ENCODE data around the gene TICAM1. TPM values are rescaled to one million over a fixed set of nuclear protein-coding genes. Genes with fewer than 3 reads are reported as not detected.
"Not testable (repeated sequence)": the region's sequence is repeated elsewhere in the genome, so short reads cannot be mapped to it uniquely, and the experiment has no call there.

The TICAM1 gene
- total RNA-seq, 1 experiment from 2014 or later, result 6.5 TPM

GRCh38 chr19:4861147-4861546, 29.6 kb upstream of the TICAM1 start:
- no TSS peak for BruUV-seq (replicated peaks)
- Histone ChIP-seq H2AFZ (ENCODE audit: low read length) (no peak overlapping the region), H3K79me2 (ENCODE audit: low read length) (peaks cover 24% of the 10 kb centered on the region), H3K4me2 (ENCODE audit: low read length) (no peak overlapping the region), H3K9me2 (replicated peaks; ENCODE audit: low read length) (no peaks in the 10 kb centered on the region), H3F3A (ENCODE audit: low read length, unreplicated experiment) (no peaks in the 10 kb centered on the region), H4K20me1 (ENCODE audit: low read length) (no peaks in the 10 kb centered on the region), H3K4me3 (ENCODE audit: low read length) (no peak overlapping the region), H3K9ac (ENCODE audit: low read length) (no peak overlapping the region), H3K4me1 (ENCODE audit: insufficient read depth, low read length) (peaks cover 2% of the 10 kb centered on the region), H3K9me3 (ENCODE audit: low read length) (no peaks in the 10 kb centered on the region), H3K27me3 (ENCODE audit: low read length) (no peaks in the 10 kb centered on the region), H3K27ac (ENCODE audit: low read length) (no peak overlapping the region), H3K36me3 (ENCODE audit: low read depth, low read length) (peaks cover 24% of the 10 kb centered on the region)
- ChIA-PET CTCF (no interaction called here), POLR2A (ENCODE audit: unreplicated experiment) (no interaction called here)
- intact Hi-C loops (cut with micrococcal nuclease), result no loop called here
- DNase-seq (peak; percentile 19), ATAC-seq (no peak)
- TF ChIP-seq EZH2 (IDR thresholded peaks at IDR 0.05; ENCODE audit: low read length, unreplicated experiment) (no peak), EZH2phosphoT487 (IDR thresholded peaks at IDR 0.05; ENCODE audit: borderline replicate concordance, low read length) (no peak), CTCF (conservative IDR thresholded peaks at IDR 0.05; ENCODE audit: low read depth, low read length) (no peak)

- TF ChIP-seq EZH2 (IDR thresholded peaks at IDR 0.05; ENCODE audit: low read length, unreplicated experiment) (no peak), EZH2phosphoT487 (IDR thresholded peaks at IDR 0.05; ENCODE audit: borderline replicate concordance, low read length) (no peak), CTCF (conservative IDR thresholded peaks at IDR 0.05; ENCODE audit: low read depth, low read length) (no peak)
- H3K9me2 ChIP-seq (replicated peaks; ENCODE audit: low read length), result no peaks in the 10 kb centered on the region
These were observed 28.2 kb upstream of the TICAM1 start for GRCh38 chr19:4859697-4860096.

GRCh38 chr19:4856468-4856867, 25.0 kb upstream of the TICAM1 start:
- H3K4me3 ChIP-seq (ENCODE audit: low read length); H3K4me2 ChIP-seq (ENCODE audit: low read length); ATAC-seq; H3F3A ChIP-seq (ENCODE audit: low read length, unreplicated experiment); BruUV-seq (replicated peaks); H3K9me3 ChIP-seq (ENCODE audit: low read length); H2AFZ ChIP-seq (ENCODE audit: low read length); H3K27ac ChIP-seq (ENCODE audit: low read length); H4K20me1 ChIP-seq (ENCODE audit: low read length); H3K9me2 ChIP-seq (replicated peaks; ENCODE audit: low read length); H3K9ac ChIP-seq (ENCODE audit: low read length); H3K27me3 ChIP-seq (ENCODE audit: low read length); H3K79me2 ChIP-seq (ENCODE audit: low read length); DNase-seq; H3K4me1 ChIP-seq (ENCODE audit: insufficient read depth, low read length); intact Hi-C loops (cut with micrococcal nuclease): not testable (repeated sequence)
- H3K36me3 ChIP-seq (ENCODE audit: low read depth, low read length), result peaks cover 46% of the 10 kb centered on the region
- ChIA-PET CTCF (interaction anchor here (0.6 kb wide), 1 partner anchor 1322 kb away, joined by 3 read pairs; no protein-coding TSS in a partner anchor), POLR2A (ENCODE audit: unreplicated experiment) (interaction anchor here (0.5 kb wide), 1 partner anchor 1242 kb away, joined by 9 read pairs; no protein-coding TSS in a partner anchor)

More at GRCh38 chr19:4859697-4860096, 28.2 kb upstream of the TICAM1 start:
- H2AFZ ChIP-seq (ENCODE audit: low read length), result no peak overlapping the region
- peaks cover 12% of the 10 kb centered on the region for H3K79me2 ChIP-seq (ENCODE audit: low read length)
- intact Hi-C loops (cut with micrococcal nuclease), result no loop called here
- BruUV-seq (replicated peaks), result no TSS peak
- no peak overlapping the region for H3K4me3 ChIP-seq (ENCODE audit: low read length)
- no peak overlapping the region for H3K9ac ChIP-seq (ENCODE audit: low read length)
- no peak overlapping the region for H3K27ac ChIP-seq (ENCODE audit: low read length)
- no peaks in the 10 kb centered on the region for H3K27me3 ChIP-seq (ENCODE audit: low read length)
- DNase-seq (no peak), ATAC-seq (no peak)
- H4K20me1 ChIP-seq (ENCODE audit: low read length), result no peaks in the 10 kb centered on the region
- no peaks in the 10 kb centered on the region for H3K4me1 ChIP-seq (ENCODE audit: insufficient read depth, low read length)
- POLR2A ChIA-PET (ENCODE audit: unreplicated experiment), result no interaction called here
- H3K4me2 ChIP-seq (ENCODE audit: low read length), result no peak overlapping the region
- H3K36me3 ChIP-seq (ENCODE audit: low read depth, low read length), result peaks cover 33% of the 10 kb centered on the region
- H3K9me3 ChIP-seq (ENCODE audit: low read length), result no peaks in the 10 kb centered on the region
- H3F3A ChIP-seq (ENCODE audit: low read length, unreplicated experiment), result no peaks in the 10 kb centered on the region
- CTCF ChIA-PET, result no interaction called here

- intact Hi-C loops (cut with micrococcal nuclease); H3K79me2 ChIP-seq (ENCODE audit: low read length); H3K9me2 ChIP-seq (replicated peaks; ENCODE audit: low read length); H3K4me2 ChIP-seq (ENCODE audit: low read length); H3K27ac ChIP-seq (ENCODE audit: low read length); H3K9me3 ChIP-seq (ENCODE audit: low read length); DNase-seq; H3K27me3 ChIP-seq (ENCODE audit: low read length); H3K4me3 ChIP-seq (ENCODE audit: low read length); H4K20me1 ChIP-seq (ENCODE audit: low read length); ATAC-seq; H3F3A ChIP-seq (ENCODE audit: low read length, unreplicated experiment); BruUV-seq (replicated peaks); H3K4me1 ChIP-seq (ENCODE audit: insufficient read depth, low read length); H3K9ac ChIP-seq (ENCODE audit: low read length); H2AFZ ChIP-seq (ENCODE audit: low read length): not testable (repeated sequence)
- ChIA-PET POLR2A (ENCODE audit: unreplicated experiment) (interaction anchor here (0.6 kb wide), 1 partner anchor 44 kb away, joined by 3 read pairs; no protein-coding TSS in a partner anchor), CTCF (interaction anchor here (0.6 to 0.7 kb wide), 3 partner anchors 12 to 63 kb away, joined by 3 to 6 read pairs (median 4); no protein-coding TSS in a partner anchor)
- H3K36me3 ChIP-seq (ENCODE audit: low read depth, low read length), result peaks cover 37% of the 10 kb centered on the region
These were observed 22.0 kb upstream of the TICAM1 start for GRCh38 chr19:4853506-4853905.

All from PC-3 (cell line).